ENCODE data around the gene C11orf21.

DNA sequence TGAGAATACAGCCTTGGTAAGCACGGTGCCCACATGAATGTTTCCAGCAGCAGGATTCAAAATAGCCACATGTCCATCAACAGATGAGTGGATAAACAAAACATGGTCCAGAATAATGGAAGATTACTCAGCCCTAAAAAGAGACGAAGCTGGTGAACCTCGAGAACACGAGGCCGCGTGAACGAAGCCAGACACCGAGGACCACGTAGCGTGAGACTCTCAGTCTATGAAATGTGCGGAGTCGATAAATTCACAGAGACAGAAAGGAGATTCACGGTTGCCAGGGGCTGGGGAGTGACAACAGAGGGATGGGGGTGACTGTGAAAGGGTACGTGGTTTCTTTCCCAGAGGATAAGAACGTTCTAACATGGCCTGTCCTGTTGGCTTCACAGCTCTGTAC lies 28.4 kb downstream of the C11orf21 start:
- TF ChIP-seq POLR2A (IDR thresholded peaks at IDR 0.05) = no peak
- TF ChIP-seq, protein P1, sequence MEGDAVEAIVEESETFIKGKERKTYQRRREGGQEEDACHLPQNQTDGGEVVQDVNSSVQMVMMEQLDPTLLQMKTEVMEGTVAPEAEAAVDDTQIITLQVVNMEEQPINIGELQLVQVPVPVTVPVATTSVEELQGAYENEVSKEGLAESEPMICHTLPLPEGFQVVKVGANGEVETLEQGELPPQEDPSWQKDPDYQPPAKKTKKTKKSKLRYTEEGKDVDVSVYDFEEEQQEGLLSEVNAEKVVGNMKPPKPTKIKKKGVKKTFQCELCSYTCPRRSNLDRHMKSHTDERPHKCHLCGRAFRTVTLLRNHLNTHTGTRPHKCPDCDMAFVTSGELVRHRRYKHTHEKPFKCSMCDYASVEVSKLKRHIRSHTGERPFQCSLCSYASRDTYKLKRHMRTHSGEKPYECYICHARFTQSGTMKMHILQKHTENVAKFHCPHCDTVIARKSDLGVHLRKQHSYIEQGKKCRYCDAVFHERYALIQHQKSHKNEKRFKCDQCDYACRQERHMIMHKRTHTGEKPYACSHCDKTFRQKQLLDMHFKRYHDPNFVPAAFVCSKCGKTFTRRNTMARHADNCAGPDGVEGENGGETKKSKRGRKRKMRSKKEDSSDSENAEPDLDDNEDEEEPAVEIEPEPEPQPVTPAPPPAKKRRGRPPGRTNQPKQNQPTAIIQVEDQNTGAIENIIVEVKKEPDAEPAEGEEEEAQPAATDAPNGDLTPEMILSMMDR (IDR thresholded peaks at IDR 0.05) = no peak
